NCI-H446 (cell line): ENCODE results near the gene YIPF5.

Experiments used
- DNase-seq, 2 experiments: peaks; one replicate each; lab custom pipeline; 2025; lab: John Stamatoyannopoulos, UW

Gene YIPF5

GRCh38 chr5:144125163-144125726 is 45.2 kb downstream of the YIPF5 start:
- DNase-seq: no peak

DNA sequence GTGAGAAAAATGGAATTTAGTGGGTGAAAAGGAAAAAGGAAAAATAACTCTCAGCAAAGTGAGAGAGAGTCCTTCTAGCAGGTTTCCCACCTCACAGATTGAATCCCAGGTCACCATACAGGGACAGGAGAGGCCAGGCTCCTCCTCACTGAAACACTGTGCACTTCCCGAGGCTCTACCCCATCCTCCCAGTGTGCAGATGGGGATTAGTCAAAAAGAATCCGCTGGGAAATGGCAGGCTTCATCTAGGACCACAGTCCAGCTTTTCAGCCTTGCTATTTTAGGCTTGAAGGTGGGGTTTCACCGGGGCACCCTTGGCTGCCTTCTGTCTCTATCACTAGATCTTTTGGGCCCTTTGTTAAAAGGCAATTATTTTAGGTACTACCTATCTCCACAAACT is 47.8 kb downstream of the YIPF5 start:
- no peak for DNase-seq

GRCh38 chr5:144122081-144122480 is 48.4 kb downstream of the YIPF5 start:
- no peak for DNase-seq

DNA sequence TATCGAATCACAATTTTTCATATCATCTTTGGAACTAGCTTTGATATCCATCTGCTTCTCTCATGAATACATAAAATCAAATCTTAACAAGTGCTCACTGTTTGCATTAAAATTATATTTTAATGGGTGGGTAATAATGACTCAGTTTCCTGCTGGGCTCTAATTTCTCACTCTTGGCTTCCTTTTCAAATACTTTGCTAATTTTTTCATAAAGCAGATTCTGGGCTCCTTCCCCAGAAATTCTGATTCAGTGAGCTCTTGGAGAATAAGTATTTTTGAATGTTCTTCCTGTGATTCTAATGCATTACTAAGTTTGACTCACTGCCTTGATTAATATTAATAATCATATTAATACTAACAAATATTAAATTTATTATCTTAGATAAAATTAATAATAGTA is 48.9 kb downstream of the YIPF5 start:
- DNase-seq: no peak

- no peak for DNase-seq
Measured at GRCh38 chr5:144120661-144121180, 49.7 kb downstream of the YIPF5 start.

DNA sequence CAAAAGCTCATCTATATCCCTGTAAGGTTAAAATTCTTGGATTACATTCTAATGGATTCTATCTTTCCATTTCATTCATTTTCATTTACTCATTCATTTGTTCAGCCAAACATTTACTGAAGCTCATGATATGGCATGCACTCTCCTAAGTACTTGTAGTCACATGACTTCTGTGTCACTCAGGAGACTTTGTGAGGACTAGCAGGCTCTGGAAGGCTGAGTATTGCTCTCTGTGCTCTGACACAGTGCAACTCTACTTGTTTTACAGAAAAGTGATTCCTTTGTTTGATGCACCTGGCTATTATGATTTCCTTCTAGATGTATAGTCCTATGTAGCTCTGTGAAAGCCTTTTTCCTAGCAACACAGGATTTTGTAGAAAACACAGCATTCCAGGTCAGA is 53.0 kb downstream of the YIPF5 start:
- DNase-seq: no peak

DNA sequence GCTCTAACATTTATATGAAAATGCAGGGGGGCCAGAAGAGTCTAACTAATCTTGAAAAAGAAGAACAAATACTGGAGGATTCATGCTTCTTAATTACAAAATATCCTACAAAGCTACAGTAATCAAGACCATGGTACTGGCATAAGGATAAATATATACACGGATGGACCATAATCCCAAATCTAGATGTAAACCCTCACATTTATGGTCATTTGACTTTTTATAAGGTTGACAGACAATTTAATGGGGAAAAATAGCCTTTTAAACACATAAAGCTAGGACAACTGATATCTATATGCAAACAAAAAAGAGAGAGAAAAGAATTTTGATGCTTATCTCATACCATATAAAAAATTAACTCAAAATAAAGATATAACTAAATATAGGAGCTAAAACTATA is 55.9 kb downstream of the YIPF5 start:
- no peak for DNase-seq
